ENCODE results near the gene NOG. TPM values are rescaled to one million over a fixed set of nuclear protein-coding genes. Genes with fewer than 3 reads are reported as not detected.

NOG gene
- total and polyA plus RNA-seq, 9 donors, result 0.05 to 0.99 (median 0.20) TPM; not detected in 4

DNA sequence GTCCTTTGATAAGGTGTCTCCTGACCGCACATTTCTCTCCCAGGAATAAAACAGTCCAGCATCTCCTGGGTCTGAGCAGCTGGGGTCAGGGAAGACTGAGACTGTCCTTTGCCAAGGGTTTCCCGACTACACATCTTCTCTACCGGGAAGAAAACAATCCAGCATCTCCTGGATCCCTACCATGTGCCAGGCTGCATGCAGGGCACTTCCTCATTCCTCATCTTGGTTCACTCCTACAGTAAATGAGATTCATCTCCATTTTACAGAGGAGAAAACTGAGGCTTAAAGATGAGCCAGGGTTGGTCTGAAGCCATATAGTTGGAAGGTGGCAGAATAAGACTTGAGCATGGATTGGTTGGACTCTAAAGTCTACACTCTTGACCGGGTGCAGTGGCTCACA lies 36.7 kb downstream of the NOG start:
- Histone ChIP-seq H3K27ac (no peak overlapping the region), H3K4me3 (no peak overlapping the region), H3K9me3 (no peaks in the 10 kb centered on the region), H3K27me3 (no peaks in the 10 kb centered on the region), H3K36me3 (no peaks in the 10 kb centered on the region), H3K4me1 (ENCODE audit: insufficient read depth) (no peaks in the 10 kb centered on the region)
- TF ChIP-seq POLR2A (IDR thresholded peaks at IDR 0.05), result no peak
- no peak for TF ChIP-seq EP300 (IDR thresholded peaks at IDR 0.05)
- TF ChIP-seq, protein P1, sequence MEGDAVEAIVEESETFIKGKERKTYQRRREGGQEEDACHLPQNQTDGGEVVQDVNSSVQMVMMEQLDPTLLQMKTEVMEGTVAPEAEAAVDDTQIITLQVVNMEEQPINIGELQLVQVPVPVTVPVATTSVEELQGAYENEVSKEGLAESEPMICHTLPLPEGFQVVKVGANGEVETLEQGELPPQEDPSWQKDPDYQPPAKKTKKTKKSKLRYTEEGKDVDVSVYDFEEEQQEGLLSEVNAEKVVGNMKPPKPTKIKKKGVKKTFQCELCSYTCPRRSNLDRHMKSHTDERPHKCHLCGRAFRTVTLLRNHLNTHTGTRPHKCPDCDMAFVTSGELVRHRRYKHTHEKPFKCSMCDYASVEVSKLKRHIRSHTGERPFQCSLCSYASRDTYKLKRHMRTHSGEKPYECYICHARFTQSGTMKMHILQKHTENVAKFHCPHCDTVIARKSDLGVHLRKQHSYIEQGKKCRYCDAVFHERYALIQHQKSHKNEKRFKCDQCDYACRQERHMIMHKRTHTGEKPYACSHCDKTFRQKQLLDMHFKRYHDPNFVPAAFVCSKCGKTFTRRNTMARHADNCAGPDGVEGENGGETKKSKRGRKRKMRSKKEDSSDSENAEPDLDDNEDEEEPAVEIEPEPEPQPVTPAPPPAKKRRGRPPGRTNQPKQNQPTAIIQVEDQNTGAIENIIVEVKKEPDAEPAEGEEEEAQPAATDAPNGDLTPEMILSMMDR (IDR thresholded peaks at IDR 0.05), result no peak
- WGBS, 3 donors, result 57 to 63% (median 57%) methylated on average over 4 of the region's 4 CpGs
- intact Hi-C loops (cut with DNase I), result no loop called here
- DNase-seq, result no peak

DNA sequence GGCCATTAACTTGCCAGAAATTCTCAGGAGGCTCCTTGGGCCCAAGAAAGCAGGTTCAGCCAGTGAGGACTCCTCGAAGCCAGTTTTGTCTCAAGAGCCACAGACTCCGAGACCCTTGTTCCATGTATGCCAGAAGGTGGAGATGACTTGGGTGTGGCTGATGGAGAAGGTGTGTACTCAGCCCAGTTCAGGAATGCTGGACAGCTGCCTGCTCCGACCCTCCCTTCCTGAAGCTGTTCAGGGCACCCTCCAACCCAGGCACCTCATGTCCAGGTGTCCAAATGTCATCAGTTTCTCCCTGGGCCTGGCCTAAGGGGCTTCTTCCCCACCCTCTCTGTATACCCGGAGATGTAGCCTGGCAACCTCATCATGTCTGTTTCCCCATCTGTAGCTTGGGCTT lies 40.2 kb downstream of the NOG start:
- H3K27ac ChIP-seq, result no peak overlapping the region
- no peaks in the 10 kb centered on the region for H3K9me3 ChIP-seq
- H3K36me3 ChIP-seq, result no peaks in the 10 kb centered on the region
- H3K4me1 ChIP-seq (ENCODE audit: insufficient read depth), result no peaks in the 10 kb centered on the region
- no peaks in the 10 kb centered on the region for H3K27me3 ChIP-seq
- no peak for TF ChIP-seq EP300 (IDR thresholded peaks at IDR 0.05)
- TF ChIP-seq, protein P1 (IDR thresholded peaks at IDR 0.05), result no peak
- TF ChIP-seq POLR2A (IDR thresholded peaks at IDR 0.05), result no peak
- DNase-seq, result no peak
- H3K4me3 ChIP-seq, result no peak overlapping the region
- 74 to 88% (median 78%) methylated on average over 4 of the region's 4 CpGs for WGBS, 3 donors
- intact Hi-C loops (cut with DNase I), result no loop called here

DNA sequence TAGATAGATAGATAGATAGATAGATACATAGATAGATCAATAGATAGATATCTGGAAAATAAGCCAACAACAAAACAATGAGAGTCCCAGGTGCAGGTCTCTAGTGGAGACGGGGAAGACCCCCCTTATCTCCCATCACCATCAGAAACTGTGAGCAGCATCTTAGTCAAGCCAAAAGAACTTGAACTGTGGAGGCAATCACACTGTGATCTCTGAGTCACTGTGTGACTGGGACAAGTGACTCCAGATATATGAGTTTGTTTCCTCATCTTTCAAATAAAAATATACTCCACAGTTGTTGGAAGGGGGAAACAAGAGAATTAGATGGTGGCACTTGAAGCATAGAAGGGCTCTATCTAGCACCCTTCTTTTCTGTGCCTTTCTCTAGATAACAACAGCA lies 42.1 kb downstream of the NOG start:
- H3K9me3 ChIP-seq, result no peaks in the 10 kb centered on the region
- WGBS, 3 donors, result 67 to 73% (median 70%) methylated on average over 1 of the region's 1 CpG
- intact Hi-C loops (cut with DNase I), result no loop called here
- H3K27ac ChIP-seq, result no peak overlapping the region
- no peaks in the 10 kb centered on the region for H3K27me3 ChIP-seq
- TF ChIP-seq, protein P1 (IDR thresholded peaks at IDR 0.05), result no peak
- TF ChIP-seq EP300 (IDR thresholded peaks at IDR 0.05) (no peak), POLR2A (IDR thresholded peaks at IDR 0.05) (no peak)
- no peaks in the 10 kb centered on the region for H3K36me3 ChIP-seq
- no peak overlapping the region for H3K4me3 ChIP-seq
- DNase-seq, result no peak
- H3K4me1 ChIP-seq (ENCODE audit: insufficient read depth), result no peaks in the 10 kb centered on the region

DNA sequence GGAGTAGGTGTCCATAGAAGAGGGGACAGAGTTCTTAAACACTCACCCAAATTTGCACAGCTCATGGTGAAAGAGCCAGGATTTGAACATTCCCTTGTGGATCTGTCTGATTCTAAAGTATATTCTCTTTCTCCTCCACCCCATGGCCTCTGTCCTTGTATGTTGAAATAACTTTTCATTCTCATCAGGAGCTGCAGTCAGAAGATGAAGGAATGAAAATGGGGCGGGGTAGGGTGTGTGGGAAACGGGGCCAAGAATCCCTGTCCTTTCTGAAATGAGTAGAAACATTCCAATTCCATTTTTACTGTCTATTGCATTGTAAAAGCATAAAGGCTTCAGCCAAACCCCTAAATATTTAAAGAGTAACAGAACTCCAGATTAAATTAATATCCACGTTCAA lies 42.8 kb downstream of the NOG start:
- WGBS, 3 donors, result 32 to 43% (median 35%) methylated on average over 3 of the region's 3 CpGs
- no peaks in the 10 kb centered on the region for H3K27me3 ChIP-seq
- H3K4me1 ChIP-seq (ENCODE audit: insufficient read depth), result no peaks in the 10 kb centered on the region
- no peak for DNase-seq
- intact Hi-C loops (cut with DNase I), result no loop called here
- no peak for TF ChIP-seq EP300 (IDR thresholded peaks at IDR 0.05)
- TF ChIP-seq, protein P1 (IDR thresholded peaks at IDR 0.05), result no peak
- no peak for TF ChIP-seq POLR2A (IDR thresholded peaks at IDR 0.05)
- H3K36me3 ChIP-seq, result no peaks in the 10 kb centered on the region
- no peaks in the 10 kb centered on the region for H3K9me3 ChIP-seq
- no peak overlapping the region for H3K27ac ChIP-seq
- H3K4me3 ChIP-seq, result no peak overlapping the region

DNA sequence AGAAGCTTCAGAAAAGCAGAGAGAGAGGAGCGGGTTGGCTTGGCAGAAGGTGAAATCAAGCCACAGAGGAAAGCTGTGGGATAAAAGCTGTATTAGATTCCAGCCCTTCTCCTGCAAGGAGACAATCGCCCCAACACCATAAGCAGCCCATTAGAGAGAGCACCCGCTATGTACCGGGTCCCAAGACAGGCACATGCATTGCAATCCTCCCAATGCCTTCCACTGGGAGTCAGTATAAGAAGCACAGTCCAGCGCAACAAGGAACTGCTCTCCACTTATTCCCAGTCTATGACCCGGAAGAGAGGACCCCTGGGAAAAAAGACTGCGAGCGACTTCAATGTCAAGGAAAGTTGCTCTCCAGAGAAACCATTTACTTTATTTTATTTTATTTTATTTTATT lies 43.8 kb downstream of the NOG start:
- Histone ChIP-seq H3K4me1 (ENCODE audit: insufficient read depth) (no peaks in the 10 kb centered on the region), H3K27me3 (no peaks in the 10 kb centered on the region), H3K4me3 (no peak overlapping the region), H3K27ac (no peak overlapping the region), H3K9me3 (no peaks in the 10 kb centered on the region), H3K36me3 (no peaks in the 10 kb centered on the region)
- intact Hi-C loops (cut with DNase I), result no loop called here
- TF ChIP-seq POLR2A (IDR thresholded peaks at IDR 0.05) (no peak), EP300 (IDR thresholded peaks at IDR 0.05) (no peak)
- TF ChIP-seq, protein P1 (IDR thresholded peaks at IDR 0.05), result no peak
- DNase-seq, result no peak
- WGBS, 3 donors, result 80 to 85% (median 80%) methylated on average over 8 of the region's 8 CpGs

Data from ovary (tissue), 9 donors.